Lung (tissue), 12 donors: ENCODE measurements around the gene CHST11. TPM values are rescaled to one million over a fixed set of nuclear protein-coding genes. Genes with fewer than 3 reads are reported as not detected.

Source experiments
- ATAC-seq: fragments of 200-7000 bp; cut with Tn5 transposase; one replicate; pipeline ENCODE4 v1.9.1; 2020; ENCODE audit warnings: moderate number of reproducible peaks; ENCODE audit not compliant: insufficient read depth, low FRiP score
- DNase-seq, 3 donors: peaks; one replicate each; pipeline ENCODE4 v3.0.0-alpha.2; 2013 to 2017
- H3K27ac ChIP-seq, 2 donors: one replicate each; pipeline ENCODE4 v1.5.1; 2013; ENCODE audit warnings: mild to moderate bottlenecking in 2 of 2, moderate library complexity in 2 of 2, control low read depth in 1 of 2, inconsistent platforms in 1 of 2, low read depth in 1 of 2, low read length in 1 of 2
- H3K27me3 ChIP-seq, 3 donors: one replicate each; pipeline ENCODE4 v1.5.1; 2013; ENCODE audit warnings: low read length in 2 of 3; ENCODE audit not compliant: control insufficient read depth in 3 of 3, insufficient read depth in 3 of 3
- H3K36me3 ChIP-seq, 4 donors: one replicate each; pipeline ENCODE4 v1.5.1; 2013; ENCODE audit warnings: low read length in 4 of 4, mild to moderate bottlenecking in 1 of 4, moderate library complexity in 1 of 4; ENCODE audit not compliant: control insufficient read depth in 4 of 4, insufficient read depth in 4 of 4
- H3K4me1 ChIP-seq, 5 donors: one replicate each; pipeline ENCODE4 v1.5.1; 2013; ENCODE audit warnings: low read length in 5 of 5, mild to moderate bottlenecking in 2 of 5, moderate library complexity in 1 of 5; ENCODE audit not compliant: control insufficient read depth in 5 of 5, insufficient read depth in 5 of 5
- H3K4me3 ChIP-seq: one replicate; pipeline ENCODE4 v1.5.1; 2013; ENCODE audit warnings: mild to moderate bottlenecking, control low read depth, moderate library complexity
- H3K9ac ChIP-seq, 2 donors: one replicate each; pipeline ENCODE4 v1.5.1; 2013; ENCODE audit warnings: low read length in 2 of 2, control low read depth in 1 of 2; ENCODE audit not compliant: insufficient read depth in 1 of 2
- H3K9me3 ChIP-seq, 4 donors: one replicate each; pipeline ENCODE4 v1.5.1; 2013; ENCODE audit warnings: low read length in 3 of 4, mild to moderate bottlenecking in 1 of 4, moderate library complexity in 1 of 4; ENCODE audit not compliant: control insufficient read depth in 4 of 4, insufficient read depth in 3 of 4
- WGBS, 2 donors: extraction: QIAGEN DNeasy Blood & Tissue Kit; methylation state at CpG; one replicate each; pipeline ENCODE4 v1.1.7; 2013; 5-methylcytosine and 5-hydroxymethylcytosine counted together
- polyA plus RNA-seq, 2 donors: library from polyadenylated mRNA; stranded (reverse); fragments of 200-250 nt; gene quantifications; one replicate each; pipeline ENCODE4 v1.2.1, GENCODE V29; 2013
- total RNA-seq, 2 donors: library from RNA; depleted of rRNA in 1 of 2; stranded (reverse); fragments of >200 nt in 1 of 2; gene quantifications; one replicate each; pipeline ENCODE4 v1.2.1, GENCODE V29; 2014 to 2021
- TF ChIP-seq, protein P1 (sequence below): IDR thresholded peaks from 2 replicates; pipeline ENCODE4 v1.5.1; 2012; ENCODE audit warnings: mild to moderate bottlenecking; ENCODE audit errors: control extremely low read depth, extremely low read depth
- donor health status: control.
- donor health status: control.
- donor health status: Bipolar disorder and iron deficiency.
- donor health status: healthy.
- donor health status: DM: yes; HTN: yes; CAD: no.

CHST11 gene
- total and polyA plus RNA-seq, 4 donors, result 9.0 to 63.2 (median 27.7) TPM

GRCh38 chr12:104680070-104680469 is 223.3 kb downstream of the CHST11 start:
- DNase-seq (no peak), ATAC-seq (no peak)
- no peak overlapping the region for H3K4me3 ChIP-seq
- H3K27me3 ChIP-seq, result no peaks in the 10 kb centered on the region
- H3K4me1 ChIP-seq, result peaks cover 0 to 8% (median 5%) of the 10 kb centered on the region in 5 donors
- 56 to 76% methylated on average over 3 of the region's 3 CpGs for WGBS, 2 donors
- no peak overlapping the region for H3K27ac ChIP-seq
- no peaks in the 10 kb centered on the region for H3K36me3 ChIP-seq
- TF ChIP-seq, protein P1, sequence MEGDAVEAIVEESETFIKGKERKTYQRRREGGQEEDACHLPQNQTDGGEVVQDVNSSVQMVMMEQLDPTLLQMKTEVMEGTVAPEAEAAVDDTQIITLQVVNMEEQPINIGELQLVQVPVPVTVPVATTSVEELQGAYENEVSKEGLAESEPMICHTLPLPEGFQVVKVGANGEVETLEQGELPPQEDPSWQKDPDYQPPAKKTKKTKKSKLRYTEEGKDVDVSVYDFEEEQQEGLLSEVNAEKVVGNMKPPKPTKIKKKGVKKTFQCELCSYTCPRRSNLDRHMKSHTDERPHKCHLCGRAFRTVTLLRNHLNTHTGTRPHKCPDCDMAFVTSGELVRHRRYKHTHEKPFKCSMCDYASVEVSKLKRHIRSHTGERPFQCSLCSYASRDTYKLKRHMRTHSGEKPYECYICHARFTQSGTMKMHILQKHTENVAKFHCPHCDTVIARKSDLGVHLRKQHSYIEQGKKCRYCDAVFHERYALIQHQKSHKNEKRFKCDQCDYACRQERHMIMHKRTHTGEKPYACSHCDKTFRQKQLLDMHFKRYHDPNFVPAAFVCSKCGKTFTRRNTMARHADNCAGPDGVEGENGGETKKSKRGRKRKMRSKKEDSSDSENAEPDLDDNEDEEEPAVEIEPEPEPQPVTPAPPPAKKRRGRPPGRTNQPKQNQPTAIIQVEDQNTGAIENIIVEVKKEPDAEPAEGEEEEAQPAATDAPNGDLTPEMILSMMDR, result no peak
- no peak overlapping the region for H3K9ac ChIP-seq
- H3K9me3 ChIP-seq, result no peaks in the 10 kb centered on the region

- Histone ChIP-seq H3K4me3 (no peak overlapping the region), H3K27ac (no peak overlapping the region), H3K4me1 (peaks cover 0 to 9% (median 6%) of the 10 kb centered on the region in 5 donors), H3K9me3 (no peaks in the 10 kb centered on the region), H3K27me3 (no peaks in the 10 kb centered on the region), H3K9ac (no peak overlapping the region), H3K36me3 (no peaks in the 10 kb centered on the region)
- WGBS, 2 donors, result 32 to 57% methylated on average over 5 of the region's 5 CpGs
- TF ChIP-seq, protein P1, result no peak
- DNase-seq (no peak), ATAC-seq (no peak)
Observed at GRCh38 chr12:104680491-104680890, 223.7 kb downstream of the CHST11 start.

GRCh38 chr12:104681012-104681690 is 224.4 kb downstream of the CHST11 start:
- no peak for DNase-seq
- Histone ChIP-seq H3K9me3 (no peaks in the 10 kb centered on the region), H3K27me3 (no peaks in the 10 kb centered on the region), H3K36me3 (no peaks in the 10 kb centered on the region), H3K4me1 (peaks cover 0 to 11% (median 6%) of the 10 kb centered on the region in 5 donors), H3K9ac (no peak overlapping the region), H3K27ac (no peak overlapping the region), H3K4me3 (no peak overlapping the region)
- WGBS, 2 donors, result 47 to 60% methylated on average over 3 of the region's 3 CpGs
- TF ChIP-seq, protein P1, result no peak
- ATAC-seq, result no peak

- WGBS, 2 donors, result 22 to 48% methylated on average over 7 of the region's 7 CpGs
- Histone ChIP-seq H3K9me3 (no peaks in the 10 kb centered on the region), H3K9ac (no peak overlapping the region), H3K4me3 (no peak overlapping the region), H3K36me3 (no peaks in the 10 kb centered on the region), H3K27ac (peak overlapping the region in 1 of 2 donors; percentile 72), H3K4me1 (peaks cover 0 to 11% (median 3%) of the 10 kb centered on the region in 5 donors), H3K27me3 (no peaks in the 10 kb centered on the region)
- no peak for DNase-seq
- TF ChIP-seq, protein P1, result no peak
- ATAC-seq, result peak; percentile 36
Observed at GRCh38 chr12:104682790-104683279, 226.1 kb downstream of the CHST11 start.
